ACC112 (cell line): ENCODE data around the gene TBX4.
A peak's percentile ranks its signal among the peaks of the same experiment; 100 is the strongest.

Source experiments
- H2AFZ ChIP-seq: fragments of 200-600 bp; sonication (generic); one replicate; pipeline ENCODE4 v1.6.0; 2017; ENCODE audit warnings: antibody characterized with exemption, low read length; ENCODE audit not compliant: unreplicated experiment
- H3K27ac ChIP-seq: fragments of 200-600 bp; sonication (generic); 2 replicates; pipeline ENCODE4 v1.5.1; 2014; ENCODE audit warnings: low read depth, mild to moderate bottlenecking, antibody characterized with exemption, low read length, moderate library complexity
- H3K27me3 ChIP-seq: fragments of 200-600 bp; sonication (generic); 2 replicates; pipeline ENCODE4 v1.6.1; 2014; ENCODE audit warnings: mild to moderate bottlenecking, antibody characterized with exemption, low read length, moderate library complexity, mixed read lengths; ENCODE audit not compliant: insufficient read depth
- H3K36me3 ChIP-seq: fragments of 200-600 bp; sonication (generic); 2 replicates; pipeline ENCODE4 v1.6.1; 2016; ENCODE audit warnings: mild to moderate bottlenecking, antibody characterized with exemption, low read length, moderate library complexity, mixed read lengths; ENCODE audit not compliant: insufficient read depth
- H3K4me1 ChIP-seq: fragments of 200-600 bp; sonication (generic); one replicate; pipeline ENCODE4 v1.6.1; 2016; ENCODE audit warnings: low read length, mixed read lengths; ENCODE audit not compliant: insufficient read depth, unreplicated experiment, control insufficient read depth
- H3K4me3 ChIP-seq: fragments of 200-600 bp; sonication (generic); 2 replicates; pipeline ENCODE4 v1.5.1; 2014; ENCODE audit warnings: mild to moderate bottlenecking, low read depth, low read length
- H3K79me2 ChIP-seq: fragments of 200-600 bp; sonication (generic); one replicate; pipeline ENCODE4 v1.6.0; 2016; ENCODE audit warnings: low read length; ENCODE audit not compliant: control insufficient read depth, unreplicated experiment, insufficient read depth

Gene TBX4

GRCh38 chr17:61496174-61496956 is 44.1 kb downstream of the TBX4 start:
- no peak overlapping the region for H2AFZ ChIP-seq
- no peaks in the 10 kb centered on the region for H3K4me1 ChIP-seq
- no peak overlapping the region for H3K4me3 ChIP-seq
- H3K27me3 ChIP-seq, result no peaks in the 10 kb centered on the region
- no peak overlapping the region for H3K27ac ChIP-seq
- H3K79me2 ChIP-seq, result no peaks in the 10 kb centered on the region
- H3K36me3 ChIP-seq, result no peaks in the 10 kb centered on the region

GRCh38 chr17:61496957-61497653 is 44.9 kb downstream of the TBX4 start:
- no peaks in the 10 kb centered on the region for H3K4me1 ChIP-seq
- H2AFZ ChIP-seq, result no peak overlapping the region
- H3K36me3 ChIP-seq, result no peaks in the 10 kb centered on the region
- H3K27me3 ChIP-seq, result no peaks in the 10 kb centered on the region
- no peak overlapping the region for H3K27ac ChIP-seq
- H3K79me2 ChIP-seq, result no peaks in the 10 kb centered on the region
- H3K4me3 ChIP-seq, result no peak overlapping the region

DNA sequence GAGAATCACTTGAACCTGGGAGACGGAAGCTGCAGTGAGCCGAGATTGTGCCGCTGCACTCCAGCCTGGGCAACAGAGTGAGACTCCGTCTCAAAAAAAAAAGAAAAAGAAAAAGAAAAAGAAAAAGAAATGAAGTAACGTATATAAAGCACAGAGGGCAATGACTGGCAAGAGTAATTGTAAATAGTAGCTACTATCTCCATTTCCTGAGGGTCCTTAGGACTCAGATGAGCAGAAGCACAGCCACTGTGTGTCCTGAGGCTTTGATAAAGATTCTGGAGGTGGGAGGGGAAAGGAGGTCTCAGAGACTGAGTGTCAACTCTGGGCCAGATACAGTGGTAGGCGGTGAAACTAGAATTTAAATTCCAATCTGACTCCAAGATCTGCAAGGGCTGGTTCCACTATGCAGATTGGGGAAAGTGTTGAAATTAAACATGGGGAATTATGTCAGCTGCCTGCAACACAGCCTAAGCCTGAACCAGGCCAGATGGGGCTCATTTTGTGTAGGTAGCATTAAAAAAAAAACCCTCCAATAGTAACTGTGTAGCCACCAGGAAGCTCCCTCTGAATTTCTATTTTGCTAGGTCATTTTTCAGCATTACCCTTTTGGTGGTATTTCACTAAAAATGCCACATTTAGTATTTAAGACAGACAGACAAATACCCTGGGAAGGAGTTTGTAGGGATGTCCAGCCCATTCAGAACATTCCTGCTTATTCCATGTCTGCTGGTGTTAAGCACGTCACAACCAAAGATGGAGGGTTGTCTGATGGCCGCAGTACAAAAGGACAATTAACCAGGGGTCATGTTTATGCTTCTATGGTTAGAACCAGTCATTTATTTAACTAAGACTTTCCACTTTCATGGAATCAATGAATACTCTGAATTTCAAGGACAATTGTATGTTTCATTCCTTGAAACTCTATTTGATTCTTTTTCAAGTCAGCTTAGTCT is 46.1 kb downstream of the TBX4 start:
- no peak overlapping the region for H3K4me3 ChIP-seq
- no peaks in the 10 kb centered on the region for H3K27me3 ChIP-seq
- H2AFZ ChIP-seq, result no peak overlapping the region
- H3K4me1 ChIP-seq, result no peaks in the 10 kb centered on the region
- H3K79me2 ChIP-seq, result no peaks in the 10 kb centered on the region
- H3K27ac ChIP-seq, result no peak overlapping the region
- no peaks in the 10 kb centered on the region for H3K36me3 ChIP-seq

DNA sequence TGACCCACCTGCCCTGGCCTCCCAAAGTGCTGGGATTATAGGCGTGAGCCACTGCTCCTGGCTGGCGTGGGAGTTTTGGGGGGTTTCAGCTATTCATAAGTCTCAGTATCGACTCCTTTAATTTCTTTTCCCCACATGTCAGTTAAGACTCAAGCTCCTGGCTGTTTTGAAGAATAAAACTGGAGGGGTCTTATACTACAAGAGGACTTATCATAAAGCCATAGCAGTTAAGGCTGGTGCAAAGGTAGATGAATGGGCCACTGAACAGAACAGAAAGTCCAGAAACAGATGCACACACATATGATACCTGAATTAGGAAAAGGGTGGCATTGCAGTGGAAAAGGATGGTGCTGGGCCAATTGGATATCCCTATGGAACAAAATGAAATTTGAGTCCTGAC is 47.4 kb downstream of the TBX4 start:
- Histone ChIP-seq H3K4me3 (no peak overlapping the region), H3K27ac (no peak overlapping the region), H2AFZ (no peak overlapping the region), H3K36me3 (no peaks in the 10 kb centered on the region), H3K79me2 (no peaks in the 10 kb centered on the region), H3K27me3 (no peaks in the 10 kb centered on the region), H3K4me1 (peaks cover 2% of the 10 kb centered on the region)

DNA sequence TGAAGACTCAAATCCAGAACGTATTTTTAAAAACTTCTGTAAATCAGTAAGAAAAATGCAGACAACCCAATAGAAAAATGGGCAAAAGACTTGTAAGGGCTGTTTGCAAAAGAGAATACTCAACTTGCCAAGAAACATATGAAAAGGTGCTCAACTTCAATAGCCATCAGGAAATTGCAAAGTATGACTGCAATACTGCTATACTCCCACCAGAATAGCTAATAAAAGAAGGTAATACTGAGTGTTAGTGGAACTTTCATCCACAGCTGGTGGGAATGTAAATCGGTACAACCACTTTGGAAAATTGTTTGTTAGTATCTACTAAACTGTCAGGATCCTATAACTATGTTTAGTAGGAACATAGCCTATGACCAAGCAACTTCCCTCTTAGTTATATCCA is 48.1 kb downstream of the TBX4 start:
- H3K79me2 ChIP-seq, result no peaks in the 10 kb centered on the region
- peaks cover 8% of the 10 kb centered on the region for H3K4me1 ChIP-seq
- no peak overlapping the region for H3K4me3 ChIP-seq
- no peaks in the 10 kb centered on the region for H3K27me3 ChIP-seq
- H2AFZ ChIP-seq, result no peak overlapping the region
- no peak overlapping the region for H3K27ac ChIP-seq
- no peaks in the 10 kb centered on the region for H3K36me3 ChIP-seq

GRCh38 chr17:61502292-61502691 is 50.1 kb downstream of the TBX4 start:
- no peak overlapping the region for H3K27ac ChIP-seq
- H3K36me3 ChIP-seq, result no peaks in the 10 kb centered on the region
- no peaks in the 10 kb centered on the region for H3K79me2 ChIP-seq
- no peak overlapping the region for H2AFZ ChIP-seq
- peaks cover 8% of the 10 kb centered on the region for H3K4me1 ChIP-seq
- no peak overlapping the region for H3K4me3 ChIP-seq
- no peaks in the 10 kb centered on the region for H3K27me3 ChIP-seq

DNA sequence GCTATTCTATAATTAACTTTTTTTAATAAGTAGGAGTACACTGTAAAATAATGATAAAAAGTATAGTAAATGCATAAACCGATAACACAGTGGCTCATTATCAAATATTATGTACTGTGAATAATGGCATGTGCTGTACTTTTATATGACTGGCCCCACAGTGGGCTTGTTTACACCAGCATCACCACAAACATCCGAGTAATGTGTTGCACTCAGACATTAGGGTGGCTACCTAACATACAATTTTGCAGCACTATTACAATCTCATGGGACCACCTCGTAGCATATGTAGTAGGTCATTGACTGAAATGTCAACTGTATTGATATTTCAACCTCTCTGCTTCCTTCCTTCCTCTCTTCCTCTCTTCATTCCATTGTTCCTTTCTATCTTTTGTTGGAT is 51.7 kb downstream of the TBX4 start:
- Histone ChIP-seq H2AFZ (no peak overlapping the region), H3K4me1 (peaks cover 8% of the 10 kb centered on the region), H3K27ac (no peak overlapping the region), H3K36me3 (no peaks in the 10 kb centered on the region), H3K79me2 (no peaks in the 10 kb centered on the region), H3K27me3 (no peaks in the 10 kb centered on the region), H3K4me3 (no peak overlapping the region)

DNA sequence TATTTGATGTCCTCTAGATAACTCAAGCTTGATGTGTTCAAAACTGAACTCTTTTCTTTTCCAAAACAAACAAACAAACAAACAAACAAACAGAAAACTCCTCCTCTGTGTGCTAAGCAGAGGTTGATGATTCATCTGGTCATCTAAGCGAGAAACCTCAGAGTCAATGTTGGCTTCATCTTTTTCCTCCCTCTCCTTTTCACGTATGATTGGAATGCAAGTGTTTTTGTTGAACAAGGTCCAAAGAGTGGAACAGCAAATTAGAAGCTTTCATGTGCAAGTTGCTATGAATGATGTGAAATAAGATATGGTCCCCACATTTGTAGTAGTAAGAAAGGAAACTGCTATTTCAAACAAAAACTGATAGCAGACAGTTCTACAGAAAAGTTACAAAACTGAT is 52.5 kb downstream of the TBX4 start:
- Histone ChIP-seq H3K4me3 (peak overlapping the region; percentile 4; the same call in 1 of the 2 replicates), H3K36me3 (no peaks in the 10 kb centered on the region), H3K79me2 (no peaks in the 10 kb centered on the region), H3K27me3 (no peaks in the 10 kb centered on the region), H3K27ac (no peak overlapping the region), H2AFZ (peak overlapping the region; percentile 29), H3K4me1 (peaks cover 8% of the 10 kb centered on the region)

- no peaks in the 10 kb centered on the region for H3K79me2 ChIP-seq
- H3K27me3 ChIP-seq, result no peaks in the 10 kb centered on the region
- H3K4me1 ChIP-seq, result peaks cover 8% of the 10 kb centered on the region
- H3K36me3 ChIP-seq, result no peaks in the 10 kb centered on the region
- H3K4me3 ChIP-seq, result no peak overlapping the region
- no peak overlapping the region for H2AFZ ChIP-seq
- H3K27ac ChIP-seq, result no peak overlapping the region
Observed at GRCh38 chr17:61505846-61506627, 53.8 kb downstream of the TBX4 start.
